Endodermal cell (in vitro differentiated cells): Measurements from ENCODE around the gene PSMB5. TPM values are rescaled to one million over a fixed set of nuclear protein-coding genes. Genes with fewer than 3 reads are reported as not detected.
"Not testable (repeated sequence)": the region's sequence is repeated elsewhere in the genome, so short reads cannot be mapped to it uniquely, and the experiment has no call there.

Experiments used
- DNase-seq: peaks from one replicate; pipeline ENCODE4 v3.0.0-alpha.2; 2017
- H3K27ac ChIP-seq: 2 replicates; pipeline ENCODE4 v1.5.1; 2013; ENCODE audit warnings: mild to moderate bottlenecking, low read depth, low read length, moderate library complexity
- H3K27me3 ChIP-seq: 2 replicates; pipeline ENCODE4 v1.6.1; 2013; ENCODE audit warnings: mild to moderate bottlenecking, low read length, moderate library complexity; ENCODE audit not compliant: insufficient read depth, control insufficient read depth, poor library complexity, severe bottlenecking
- H3K36me3 ChIP-seq: 2 replicates; pipeline ENCODE4 v1.7.0; 2013; ENCODE audit warnings: mild to moderate bottlenecking, low read length, moderate library complexity; ENCODE audit not compliant: control insufficient read depth, insufficient read depth
- H3K4me1 ChIP-seq: one replicate; pipeline ENCODE4 v1.7.0; 2013; ENCODE audit warnings: low read length; ENCODE audit not compliant: control insufficient read depth, insufficient read depth
- H3K4me3 ChIP-seq: 2 replicates; pipeline ENCODE4 v1.5.1; 2013; ENCODE audit warnings: mild to moderate bottlenecking, low read length, moderate library complexity
- H3K9ac ChIP-seq: 2 replicates; pipeline ENCODE4 v1.6.1; 2013; ENCODE audit warnings: mild to moderate bottlenecking, low read length, moderate library complexity; ENCODE audit not compliant: poor library complexity, severe bottlenecking; ENCODE audit errors: extremely low read depth
- H3K9me3 ChIP-seq: 2 replicates; pipeline ENCODE4 v1.6.1; 2013; ENCODE audit warnings: mild to moderate bottlenecking, low read length, moderate library complexity; ENCODE audit not compliant: control insufficient read depth
- H3K27ac Mint-ChIP-seq: 2 replicates; pipeline ENCODE4 v1.8.0; 2020; ENCODE audit warnings: mixed read lengths
- H3K27me3 Mint-ChIP-seq: 2 replicates; pipeline ENCODE4 v1.8.0; 2021; ENCODE audit warnings: mild to moderate bottlenecking, mixed read lengths; ENCODE audit not compliant: insufficient read depth
- H3K36me3 Mint-ChIP-seq: 2 replicates; pipeline ENCODE4 v1.8.0; 2020; ENCODE audit warnings: low read depth, mixed read lengths
- H3K4me1 Mint-ChIP-seq: 2 replicates; pipeline ENCODE4 v1.8.0; 2020; ENCODE audit warnings: mixed read lengths
- H3K4me3 Mint-ChIP-seq: 2 replicates; pipeline ENCODE4 v1.8.0; 2020; ENCODE audit warnings: mild to moderate bottlenecking, moderate library complexity, mixed read lengths
- H3K9me3 Mint-ChIP-seq: 2 replicates; pipeline ENCODE4 v1.8.0; 2020; ENCODE audit warnings: mild to moderate bottlenecking, mixed read lengths
- CTCF ChIP-seq: fragments of 200-600 bp; sonication (generic); conservative IDR thresholded peaks from 2 replicates; pipeline ENCODE4 v1.5.0; 2021; ENCODE audit warnings: antibody characterized with exemption, mild to moderate bottlenecking
- WGBS, 2 experiments: methylation state at CpG; one replicate each; pipeline versions ENCODE4 v1.1.5 to v1.1.7; 2013; ENCODE audit warnings: missing lambda C conversion rate in 2 of 2, mixed read lengths in 1 of 2; ENCODE audit not compliant: insufficient coverage in 1 of 2, insufficient read length in 1 of 2; 5-methylcytosine and 5-hydroxymethylcytosine counted together
- total RNA-seq, 2 donors: library from RNA; stranded (reverse); fragmentation: NEBNext Ultra II Directional in 1 of 2; extraction: Animal tissue kit (Norgen Biotek cat#: 25700) in 1 of 2; gene quantifications; 2 replicates in 1 of 2; 3 replicates in 1 of 2; pipeline ENCODE4 v1.2.1, GENCODE V29; 2021

Gene PSMB5
- total RNA-seq, 2 donors from 2014 or later = 227 to 257 TPM

- Histone ChIP-seq H3K4me3 (no peak overlapping the region), H3K9ac (no peak overlapping the region), H3K27me3 (no peaks in the 10 kb centered on the region), H3K4me1 (peaks cover 11% of the 10 kb centered on the region), H3K36me3 (no peaks in the 10 kb centered on the region), H3K9me3 (no peaks in the 10 kb centered on the region), H3K27ac (no peak overlapping the region)
- no peaks in the 10 kb centered on the region for H3K27me3 Mint-ChIP-seq
- no peak for TF ChIP-seq CTCF
- no peaks in the 10 kb centered on the region for H3K9me3 Mint-ChIP-seq
- no peak overlapping the region for H3K27ac Mint-ChIP-seq
- no peak overlapping the region for H3K4me3 Mint-ChIP-seq
- H3K4me1 Mint-ChIP-seq = peaks cover 28% of the 10 kb centered on the region
- H3K36me3 Mint-ChIP-seq = no peaks in the 10 kb centered on the region
- DNase-seq = no peak
Measured at GRCh38 chr14:23018107-23018506, 16.6 kb downstream of the PSMB5 start.

GRCh38 chr14:23017091-23017490 is 17.6 kb downstream of the PSMB5 start:
- WGBS, 2 experiments = 88% methylated on average over 4 to 5 of the region's 5 CpGs
- Histone ChIP-seq H3K9ac (no peak overlapping the region), H3K27ac (no peak overlapping the region), H3K36me3 (no peaks in the 10 kb centered on the region), H3K9me3 (no peaks in the 10 kb centered on the region), H3K27me3 (no peaks in the 10 kb centered on the region), H3K4me1 (peaks cover 7% of the 10 kb centered on the region), H3K4me3 (no peak overlapping the region)
- Mint-ChIP-seq H3K27ac (no peak overlapping the region), H3K27me3 (no peaks in the 10 kb centered on the region), H3K4me3 (no peak overlapping the region), H3K36me3 (no peaks in the 10 kb centered on the region), H3K4me1 (peaks cover 21% of the 10 kb centered on the region), H3K9me3 (no peaks in the 10 kb centered on the region)
- DNase-seq = no peak
- TF ChIP-seq CTCF = no peak

- no peaks in the 10 kb centered on the region for H3K9me3 Mint-ChIP-seq
- no peaks in the 10 kb centered on the region for H3K9me3 ChIP-seq
- H3K27ac Mint-ChIP-seq = no peak overlapping the region
- no peak overlapping the region for H3K4me3 ChIP-seq
- no peak for TF ChIP-seq CTCF
- no peaks in the 10 kb centered on the region for H3K4me1 ChIP-seq
- no peak overlapping the region for H3K4me3 Mint-ChIP-seq
- 88 to 100% methylated on average over 3 to 4 of the region's 4 CpGs for WGBS, 2 experiments
- H3K27me3 Mint-ChIP-seq = no peaks in the 10 kb centered on the region
- no peak for DNase-seq
- no peaks in the 10 kb centered on the region for H3K36me3 Mint-ChIP-seq
- H3K27ac ChIP-seq = no peak overlapping the region
- no peaks in the 10 kb centered on the region for H3K36me3 ChIP-seq
- H3K9ac ChIP-seq = no peak overlapping the region
- H3K4me1 Mint-ChIP-seq = peaks cover 6% of the 10 kb centered on the region
- no peaks in the 10 kb centered on the region for H3K27me3 ChIP-seq
Measured at GRCh38 chr14:23015618-23016017, 19.1 kb downstream of the PSMB5 start.

- not testable (repeated sequence) for H3K4me1 ChIP-seq, H3K9ac ChIP-seq, H3K27me3 Mint-ChIP-seq, H3K4me1 Mint-ChIP-seq, DNase-seq, H3K27ac Mint-ChIP-seq, H3K9me3 Mint-ChIP-seq, H3K9me3 ChIP-seq, H3K27ac ChIP-seq, H3K27me3 ChIP-seq, H3K36me3 Mint-ChIP-seq, H3K4me3 Mint-ChIP-seq, H3K4me3 ChIP-seq, H3K36me3 ChIP-seq
- 82 to 98% methylated on average over 3 to 4 of the region's 5 CpGs for WGBS, 2 experiments
Measured at GRCh38 chr14:23013749-23014054, 21.0 kb downstream of the PSMB5 start.
